Stimulated activated CD8-positive, alpha-beta memory T cell treated with anti-CD3 and anti-CD28 coated beads, Interleukin-4, amount 100 ng/mL, for 24 hours (primary cell): ENCODE results near the gene CCL7.
"Not testable (repeated sequence)": the region's sequence is repeated elsewhere in the genome, so short reads cannot be mapped to it uniquely, and the experiment has no call there.

Experiments
- DNase-seq: peaks from one replicate; pipeline ENCODE4 v3.0.0-alpha.2; 2020; ENCODE audit warnings: low read depth

Gene CCL7

DNA sequence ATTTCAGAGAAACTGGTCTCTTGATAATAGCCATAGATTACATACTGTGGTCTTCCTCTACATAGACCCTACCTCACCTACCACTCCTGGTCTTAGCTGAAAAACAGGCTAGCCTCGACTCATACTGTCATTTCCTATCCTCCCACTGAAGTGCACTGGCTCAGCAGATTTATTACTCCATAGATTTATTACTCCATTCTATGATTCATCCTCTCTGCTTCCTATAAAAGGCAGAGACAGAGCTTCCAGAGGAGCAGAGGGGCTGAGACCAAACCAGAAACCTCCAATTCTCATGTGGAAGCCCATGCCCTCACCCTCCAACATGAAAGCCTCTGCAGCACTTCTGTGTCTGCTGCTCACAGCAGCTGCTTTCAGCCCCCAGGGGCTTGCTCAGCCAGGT, at the start of gene CCL7:
Gene CCL7 (plus strand): TSS at position 253 of the 400 bp plus-strand sequence. CDS start 70 bp downstream, at position 323.
- no peak for DNase-seq

DNA sequence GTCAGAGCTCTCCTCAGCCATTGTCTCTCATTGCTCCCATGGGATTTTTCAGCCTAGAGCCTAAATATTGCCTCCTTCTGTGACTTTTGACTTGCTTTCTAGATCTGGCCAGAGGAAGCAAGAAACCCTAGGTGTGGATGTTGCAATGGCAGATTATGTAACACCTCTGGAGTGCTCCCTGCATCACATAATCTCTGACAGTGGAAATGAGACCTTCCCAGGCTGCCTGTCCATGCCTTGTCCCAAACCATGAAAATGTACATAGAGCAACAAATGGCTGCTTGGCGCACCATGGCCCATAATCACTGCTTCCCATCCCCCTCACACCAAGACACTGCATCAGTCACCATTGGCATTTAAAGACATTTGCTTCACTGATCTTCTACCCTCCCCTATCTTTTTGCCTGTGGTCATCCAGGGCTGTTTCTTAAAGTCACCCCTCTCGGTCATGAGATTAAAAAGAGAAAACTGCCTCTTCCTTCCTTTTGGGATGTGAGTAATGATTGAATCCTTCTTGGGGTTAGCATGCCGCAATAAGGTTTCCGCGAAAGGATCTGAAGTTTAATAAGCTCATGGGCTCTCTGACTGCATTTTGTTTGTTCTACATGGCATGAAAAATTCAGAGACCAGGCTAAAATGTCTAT, 49.1 kb upstream of the CCL7 start:
- DNase-seq, result no peak

DNA sequence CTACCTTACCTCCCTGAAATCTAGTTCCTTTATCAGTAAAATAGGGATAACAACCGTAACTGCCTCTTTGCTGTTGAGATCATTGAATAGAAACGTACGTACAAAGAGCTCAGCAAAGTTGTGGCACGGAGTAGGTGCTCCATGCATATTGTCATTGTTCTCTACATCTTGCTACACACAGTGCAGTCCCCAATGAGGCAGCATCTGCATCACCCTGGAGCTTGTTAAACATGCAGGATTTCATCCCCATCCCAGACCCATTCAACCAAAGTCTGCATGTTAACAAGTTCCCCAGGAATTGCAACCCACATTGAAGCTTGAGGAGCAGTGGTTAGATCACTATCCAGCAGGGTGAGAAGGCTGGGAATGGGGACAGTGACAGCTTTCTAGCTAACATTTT, 48.6 kb upstream of the CCL7 start:
- DNase-seq, result no peak

DNA sequence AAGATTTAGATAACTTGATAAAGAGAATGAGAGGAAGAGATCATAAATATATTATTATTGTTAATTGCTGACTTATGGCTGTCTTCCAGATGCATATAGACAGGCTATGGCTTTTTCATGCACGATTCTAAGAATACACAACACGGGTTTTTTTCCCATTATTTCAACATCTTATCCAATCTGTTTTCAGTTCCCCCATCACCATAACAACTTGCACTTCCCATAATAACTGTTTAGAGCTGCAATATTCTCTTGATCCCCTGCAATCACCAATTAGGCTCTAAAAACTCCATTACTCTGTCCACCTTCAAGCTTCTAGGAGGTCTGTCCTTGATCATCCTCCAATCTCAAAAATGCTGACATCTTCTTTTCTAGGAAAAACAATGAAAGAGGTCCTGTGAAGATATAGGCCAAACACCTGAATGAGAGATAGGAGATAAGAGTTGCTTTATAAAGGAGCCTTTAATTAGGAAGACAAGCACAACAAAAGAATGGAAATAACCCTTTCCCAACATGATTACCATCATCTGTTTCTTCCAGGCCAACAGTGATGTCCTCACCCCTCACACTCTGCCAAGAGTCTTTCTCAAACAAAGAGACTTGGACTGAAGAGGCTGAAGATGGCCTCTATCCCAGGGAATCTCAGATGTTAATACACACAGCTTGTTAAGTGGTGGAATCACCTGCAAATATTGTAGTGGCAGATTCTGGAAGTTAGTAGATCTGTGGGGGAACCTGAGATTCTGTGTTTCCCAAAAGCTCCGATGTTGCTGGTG, 47.1 kb upstream of the CCL7 start:
- no peak for DNase-seq

DNA sequence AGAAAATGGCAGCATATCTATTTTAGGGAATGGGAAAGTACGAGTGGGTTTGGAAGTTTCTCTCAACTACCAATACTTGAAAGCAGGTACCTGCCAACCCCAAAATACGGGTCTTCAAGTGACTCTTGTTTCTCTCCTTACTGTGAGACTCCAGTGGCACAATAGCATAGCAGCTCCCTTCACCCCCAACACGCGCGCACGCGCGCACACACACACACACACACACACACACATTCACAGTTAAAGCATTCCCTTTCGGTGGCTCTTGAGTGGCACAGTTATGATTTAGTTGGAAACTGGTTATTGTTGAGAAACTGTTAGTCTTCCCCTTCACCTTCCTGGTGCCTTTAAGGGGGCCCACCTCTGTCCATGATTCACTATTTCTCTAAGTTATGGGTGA, 45.0 kb upstream of the CCL7 start:
- DNase-seq, result no peak

DNA sequence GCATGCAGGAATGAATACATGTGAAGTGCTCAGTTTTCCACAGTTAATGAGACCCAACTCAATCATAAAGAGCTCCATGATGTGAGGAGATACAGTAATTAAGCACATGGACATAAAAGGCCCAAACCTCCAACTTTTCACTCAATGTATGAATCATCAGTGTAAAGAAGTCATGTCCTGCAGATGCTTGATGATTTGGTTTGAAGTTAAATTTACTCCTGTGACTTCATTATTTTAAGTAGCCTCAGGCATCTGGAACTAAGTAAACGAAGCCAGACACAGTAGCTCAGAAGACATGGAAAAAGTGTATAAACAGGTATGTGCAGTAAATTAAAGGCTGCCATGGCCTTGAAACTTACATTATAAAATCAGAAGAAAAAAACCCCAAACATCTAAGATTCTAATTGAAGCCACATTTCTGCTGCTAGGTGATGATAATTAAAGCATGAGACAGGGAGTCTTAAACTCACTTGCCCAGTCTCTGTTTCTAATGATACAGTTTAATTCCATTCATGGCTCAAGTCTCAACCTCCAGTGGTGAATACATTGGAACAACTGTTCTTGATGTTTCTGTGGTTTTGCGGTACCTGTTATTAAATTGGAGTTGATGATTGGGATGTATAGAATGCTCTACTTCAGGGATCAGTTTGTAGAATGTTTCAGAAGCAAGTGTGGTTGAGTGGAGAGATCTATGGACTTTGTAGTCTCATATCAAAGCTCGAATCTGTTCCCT, 43.8 kb upstream of the CCL7 start:
- no peak for DNase-seq

DNA sequence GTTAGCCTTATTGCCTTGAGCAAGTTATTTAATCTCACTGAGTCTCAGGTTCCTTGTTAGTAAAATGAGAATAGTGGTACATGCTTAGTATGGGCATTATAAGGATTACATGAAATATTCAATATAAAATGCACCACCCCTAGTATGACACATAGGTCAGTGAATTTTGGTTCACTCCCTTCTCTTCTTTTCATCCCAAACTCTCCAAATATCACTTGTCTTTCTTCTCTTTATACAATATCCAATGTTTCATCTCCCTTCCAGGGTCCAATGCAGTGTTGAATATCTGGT, 43.3 kb upstream of the CCL7 start:
- DNase-seq, result no peak

DNA sequence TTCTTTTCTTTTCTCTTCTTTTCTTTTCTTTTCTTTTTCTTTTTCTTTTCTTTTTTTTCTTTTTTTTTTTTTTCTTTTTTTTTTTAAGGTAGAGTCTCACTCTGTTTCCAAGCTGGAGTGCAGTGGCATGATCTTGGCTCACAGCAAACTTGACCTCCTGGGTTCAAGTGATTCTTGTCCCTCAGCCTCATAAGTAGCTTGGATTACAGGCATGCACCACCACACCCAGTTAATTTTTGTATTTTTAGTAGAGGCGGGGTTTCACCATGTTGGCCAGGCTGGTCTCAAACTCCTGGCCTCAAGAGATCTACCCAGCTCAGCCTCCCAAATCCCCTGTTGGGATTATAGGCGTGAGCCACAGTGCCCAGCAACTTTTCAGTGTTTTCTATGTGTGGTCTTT, 42.7 kb upstream of the CCL7 start:
- not testable (repeated sequence) for DNase-seq

DNA sequence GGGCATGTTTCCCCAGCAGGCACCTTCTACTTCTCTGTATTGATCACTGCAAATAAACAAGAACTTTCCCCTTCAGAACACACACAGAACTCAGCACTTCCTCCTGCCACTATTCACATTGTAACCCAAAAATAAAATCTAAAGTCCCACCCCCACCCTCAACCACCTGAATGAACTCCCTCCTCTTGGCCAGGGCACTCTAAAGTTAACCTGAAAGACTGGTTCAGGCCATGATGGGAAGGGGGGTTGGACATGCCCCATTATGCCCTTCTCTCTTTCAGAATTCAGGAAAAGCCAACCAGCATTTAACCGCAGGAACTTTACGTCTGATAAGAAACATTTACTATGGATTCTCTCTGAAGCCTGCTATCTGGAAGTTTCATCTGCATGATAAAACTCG, 42.3 kb upstream of the CCL7 start:
- no peak for DNase-seq

DNA sequence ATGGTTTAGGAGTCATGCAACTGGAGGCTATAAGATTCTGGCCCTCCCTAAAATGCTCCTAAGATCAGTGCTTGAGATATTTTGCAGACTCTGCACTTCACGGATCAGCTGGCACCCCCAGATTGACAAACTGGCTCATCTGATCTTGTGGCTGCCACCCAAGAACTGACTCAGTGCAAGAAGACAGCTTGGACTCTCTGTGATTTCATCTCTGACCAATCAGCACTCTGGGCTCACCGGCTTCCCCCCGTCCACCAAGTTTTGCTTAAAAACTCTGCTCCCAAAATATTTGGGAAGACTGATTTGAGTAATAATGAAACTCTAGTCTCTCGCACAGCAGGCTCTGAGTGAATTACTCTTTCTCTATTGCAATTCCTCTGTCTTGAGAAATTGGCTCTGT, 41.2 kb upstream of the CCL7 start:
- no peak for DNase-seq

DNA sequence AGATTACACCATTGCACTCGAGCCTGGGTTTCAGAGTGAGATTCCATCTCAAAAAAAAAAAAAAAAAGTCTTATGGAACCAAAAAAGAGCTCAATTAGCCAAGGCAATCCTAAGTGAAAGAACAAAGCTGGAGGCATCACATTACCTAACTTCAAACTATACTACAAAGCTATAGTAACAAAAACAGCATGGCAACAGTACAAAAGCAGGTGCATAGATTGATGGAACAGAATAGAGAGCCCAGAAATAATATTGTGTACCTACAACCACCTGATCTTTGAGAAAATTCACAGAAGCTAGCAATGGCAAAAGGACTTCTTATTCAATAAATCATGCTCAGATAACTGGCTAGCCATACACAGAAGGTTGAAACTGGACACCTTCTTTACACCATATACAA, 39.7 kb upstream of the CCL7 start:
- DNase-seq, result no peak

DNA sequence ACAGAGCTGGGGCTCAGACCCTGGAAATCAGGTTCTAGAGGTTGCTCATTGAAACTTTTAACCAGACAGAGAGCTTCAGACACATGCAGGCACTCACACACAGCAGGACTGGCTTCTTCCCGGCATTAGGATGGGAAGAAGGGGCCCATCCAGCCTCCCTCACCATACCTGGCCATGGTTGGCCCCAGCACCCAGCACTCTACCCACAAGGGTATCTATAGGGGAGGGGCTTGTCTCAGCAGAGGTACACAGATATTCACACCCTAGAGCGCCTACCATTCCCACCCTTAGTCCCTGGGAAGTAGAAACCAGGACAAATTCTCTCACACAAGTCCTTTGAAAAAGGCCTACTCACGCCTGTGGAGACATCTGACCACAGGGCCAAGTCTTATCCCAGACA, 35.4 kb upstream of the CCL7 start:
- DNase-seq, result no peak

DNA sequence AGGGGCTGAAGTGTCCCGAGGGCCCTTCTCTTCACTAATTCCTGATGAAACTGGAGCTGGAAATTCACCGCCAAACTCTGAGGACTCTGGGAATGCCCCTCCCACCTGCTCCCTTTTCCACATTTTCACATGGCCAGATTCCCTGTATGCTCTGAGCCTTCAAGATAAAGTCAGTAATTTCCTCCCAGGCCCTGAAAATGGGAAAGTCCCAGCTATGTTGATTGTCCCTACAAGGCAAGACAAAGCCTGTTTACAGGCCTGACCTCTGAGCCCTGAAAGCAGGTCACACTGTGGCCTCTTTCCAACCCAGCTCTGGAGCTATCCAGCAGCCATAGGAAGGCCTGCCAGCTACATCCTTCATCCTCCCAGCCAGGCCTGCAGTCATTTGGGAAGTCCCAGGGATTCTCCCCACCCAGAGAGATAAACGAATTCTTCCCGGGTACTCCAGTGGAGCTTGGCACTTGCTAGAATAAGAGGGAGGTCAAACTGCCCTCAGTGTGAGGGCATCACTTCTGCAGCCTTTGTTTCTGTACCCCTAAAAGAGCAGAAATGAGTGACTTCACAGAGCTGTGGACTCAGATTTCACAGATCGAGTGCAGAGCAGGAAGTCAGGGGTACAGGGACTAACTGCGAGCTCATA, 34.5 kb upstream of the CCL7 start:
- no peak for DNase-seq

DNA sequence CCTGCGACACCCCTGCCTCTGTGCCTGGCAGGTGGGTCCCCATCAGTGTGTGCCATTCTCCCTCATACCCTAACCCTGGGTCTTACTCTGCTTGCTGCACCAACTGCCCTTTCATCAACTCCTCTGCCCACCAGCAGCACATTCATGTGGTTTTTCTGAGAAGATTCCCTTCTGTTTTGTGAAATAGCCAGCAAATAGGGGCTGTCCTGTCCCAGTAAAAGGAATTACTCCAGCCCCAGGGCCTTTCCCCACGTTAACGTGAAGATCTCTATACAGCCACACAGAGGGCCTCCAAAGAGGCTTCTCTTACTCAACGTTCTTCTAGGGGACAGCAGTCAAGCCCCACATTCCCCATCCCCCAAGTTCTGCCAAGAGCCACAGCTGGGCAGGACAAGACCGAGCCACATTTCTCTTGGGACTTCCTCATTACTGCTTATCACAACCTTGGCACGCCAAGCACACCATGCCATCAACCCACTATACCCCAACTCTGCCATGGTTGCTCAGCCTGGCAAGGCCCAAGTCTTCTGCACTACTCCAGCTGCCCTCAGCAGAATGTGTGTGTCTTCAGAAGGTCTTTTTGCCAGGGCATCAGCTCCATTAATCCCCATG, 33.6 kb upstream of the CCL7 start:
- DNase-seq, result no peak

DNA sequence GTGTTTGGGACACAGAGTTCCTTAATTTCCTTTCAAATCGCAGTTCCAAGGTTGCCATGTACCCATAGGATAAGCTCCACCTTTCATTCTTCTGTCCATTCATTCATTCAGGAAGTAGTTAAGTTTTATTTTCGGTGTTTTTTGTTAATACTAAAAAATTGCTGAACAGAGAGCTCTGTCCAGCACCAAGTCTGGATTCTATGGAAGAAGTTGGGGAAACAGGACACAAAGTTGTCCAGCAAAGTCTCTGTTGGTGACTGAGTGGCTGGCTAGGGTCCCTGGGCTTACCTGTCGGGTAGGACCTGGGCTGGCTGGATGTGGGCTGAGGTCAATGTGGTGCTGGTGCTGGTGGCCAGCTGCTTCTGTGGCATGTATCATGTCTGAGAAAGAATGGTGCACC, 32.6 kb upstream of the CCL7 start:
- DNase-seq, result no peak

DNA sequence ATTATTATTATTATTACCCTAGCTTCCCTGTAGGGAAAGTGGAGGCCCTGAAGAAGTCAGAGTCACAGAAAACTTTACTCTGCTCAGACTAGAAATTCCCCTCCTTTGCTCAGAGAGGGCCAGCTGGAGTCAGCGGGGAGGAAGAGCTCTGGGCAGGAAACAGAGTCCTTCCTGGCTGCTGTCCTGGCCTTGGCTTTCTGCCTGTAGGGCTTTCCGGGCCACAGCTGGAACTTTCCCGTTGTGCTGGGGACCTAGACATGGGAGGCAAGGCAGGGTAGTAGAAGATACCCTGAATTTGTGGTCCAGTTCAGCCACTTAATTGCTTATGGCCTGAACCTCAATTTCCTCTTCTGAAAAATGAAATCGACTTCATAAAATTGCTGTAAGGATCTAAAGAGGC, 29.0 kb upstream of the CCL7 start:
- DNase-seq, result no peak

DNA sequence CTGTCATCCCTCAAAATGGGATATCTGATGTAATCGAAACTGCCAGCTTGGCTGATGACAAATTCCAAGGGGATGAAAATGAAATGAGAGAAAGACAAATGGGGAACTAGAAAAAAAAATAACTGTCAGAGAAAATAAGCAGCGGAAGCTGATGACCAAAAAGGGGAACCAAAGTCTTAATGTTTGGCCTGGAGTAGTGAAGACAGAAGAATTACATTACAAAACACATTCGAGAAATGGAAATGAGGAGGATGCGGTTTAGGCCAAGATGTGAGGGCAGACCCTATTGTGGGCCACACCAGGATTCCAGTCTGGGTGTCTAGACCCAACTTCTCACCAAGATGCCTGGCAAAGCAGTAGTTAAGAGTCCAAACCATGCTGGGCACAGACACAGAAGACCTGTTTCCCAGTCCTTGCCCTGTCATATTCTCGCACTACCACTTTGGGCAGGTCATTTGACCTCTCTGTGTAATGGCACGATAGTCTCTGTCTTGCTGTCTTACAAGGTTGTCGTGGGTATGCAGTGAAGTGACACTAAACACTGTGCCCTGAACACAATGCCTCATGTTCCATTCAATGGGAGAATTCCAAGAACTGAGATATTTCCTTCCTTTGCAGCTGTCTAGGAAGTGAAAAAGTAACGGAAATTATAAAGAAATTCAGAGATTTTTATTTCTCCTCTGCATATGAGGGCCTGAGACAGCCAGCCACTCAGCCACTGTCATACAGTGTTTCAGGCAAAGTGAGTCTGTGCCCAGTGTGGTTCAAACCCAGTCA, 27.2 kb upstream of the CCL7 start:
- DNase-seq, result no peak

DNA sequence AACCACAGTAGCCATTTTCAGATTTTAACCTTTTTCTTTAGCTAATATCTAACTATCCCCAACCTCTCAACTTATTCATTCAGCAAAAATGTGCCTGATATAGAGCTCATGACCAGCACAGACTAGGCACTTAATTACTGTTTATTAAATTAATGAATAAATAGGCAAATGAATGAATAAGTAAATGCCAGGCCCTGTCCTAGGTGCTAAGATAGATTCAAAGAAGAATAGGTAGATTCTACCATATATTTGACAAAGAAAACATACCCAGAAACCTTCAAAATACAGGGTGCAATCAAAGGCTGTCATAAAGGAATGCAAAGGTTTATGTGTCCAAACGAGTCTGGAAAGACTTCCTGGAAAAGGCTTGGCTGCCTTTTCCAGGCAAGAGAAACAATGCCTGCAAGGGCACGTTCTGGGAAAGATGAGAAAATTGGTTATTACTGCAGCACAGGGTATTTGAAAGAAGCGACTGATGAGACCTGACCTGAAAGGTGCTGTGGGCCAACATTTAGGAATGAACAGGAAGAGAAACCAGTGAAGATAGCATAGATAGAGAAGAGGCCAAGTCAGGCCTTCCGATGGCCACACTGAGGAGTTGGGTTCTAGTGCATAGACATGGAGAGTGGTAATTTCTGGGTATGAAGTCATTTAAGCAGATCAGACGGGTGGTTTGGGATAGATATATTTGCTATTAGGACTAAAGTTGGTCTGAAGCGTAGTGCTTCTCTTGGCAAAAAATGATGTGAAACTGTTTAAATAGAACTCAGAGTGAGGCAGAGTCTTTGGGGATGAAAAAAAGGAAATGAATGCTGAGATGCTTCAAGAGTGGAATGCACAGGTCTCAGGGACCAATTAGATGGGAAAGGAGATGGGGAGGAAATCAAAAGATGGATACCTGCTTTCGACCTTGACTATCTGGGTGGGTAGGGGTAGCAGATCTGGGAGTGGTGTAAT, 26.4 kb upstream of the CCL7 start:
- DNase-seq, result no peak

DNA sequence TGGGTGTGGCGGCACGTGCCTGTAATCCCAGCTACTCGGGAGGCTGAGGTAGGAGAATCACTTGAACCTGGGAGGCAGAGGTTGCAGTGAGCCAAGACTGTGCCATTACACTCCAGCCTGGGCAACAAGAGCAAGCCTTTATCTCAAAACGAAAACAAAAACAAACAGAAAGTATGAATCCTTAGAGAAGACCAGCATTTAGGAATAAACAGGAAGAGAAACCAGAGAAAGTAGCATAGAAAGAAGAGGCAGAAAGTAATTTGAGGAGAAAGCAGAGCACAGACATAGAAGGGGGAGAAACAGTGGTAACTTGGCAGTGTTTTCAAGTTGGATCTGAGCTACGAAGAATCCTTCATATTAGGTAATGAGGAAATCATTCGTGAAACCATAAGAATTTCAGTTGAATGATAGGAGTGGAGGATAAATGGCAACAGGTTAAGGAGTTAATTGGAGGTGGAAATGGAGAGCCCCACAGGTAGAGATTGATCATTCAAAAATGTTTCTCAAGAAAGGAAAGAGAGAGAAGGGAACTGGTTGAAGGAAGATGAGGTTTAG, 24.6 kb upstream of the CCL7 start:
- DNase-seq, result no peak

DNA sequence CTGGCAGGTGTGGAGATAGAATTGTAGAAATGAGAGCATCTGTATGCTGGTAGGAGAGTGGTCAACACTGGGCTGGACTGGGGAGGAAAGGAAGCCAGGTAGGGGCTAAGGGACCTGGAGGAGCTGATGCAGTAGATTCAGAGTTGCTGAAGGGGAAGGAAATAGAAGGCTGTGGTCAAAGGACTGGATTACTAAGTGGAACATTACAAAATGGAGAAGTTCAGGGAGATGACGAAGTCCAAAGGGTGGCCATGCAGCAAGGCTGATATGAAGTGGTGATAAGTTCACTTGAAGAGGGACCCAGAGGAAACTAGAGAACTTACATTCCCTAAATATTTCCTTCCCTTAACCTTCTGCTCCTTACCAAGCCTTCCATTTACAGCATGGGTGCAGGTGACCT, 23.6 kb upstream of the CCL7 start:
- DNase-seq, result no peak
